ENCODE measurements around the gene BPIFB3. TPM values are rescaled to one million over a fixed set of nuclear protein-coding genes. Genes with fewer than 3 reads are reported as not detected.
"Not testable (repeated sequence)": the region's sequence is repeated elsewhere in the genome, so short reads cannot be mapped to it uniquely, and the experiment has no call there.

BPIFB3 gene
- total RNA-seq, 2 donors from 2014 or later: not detected

DNA sequence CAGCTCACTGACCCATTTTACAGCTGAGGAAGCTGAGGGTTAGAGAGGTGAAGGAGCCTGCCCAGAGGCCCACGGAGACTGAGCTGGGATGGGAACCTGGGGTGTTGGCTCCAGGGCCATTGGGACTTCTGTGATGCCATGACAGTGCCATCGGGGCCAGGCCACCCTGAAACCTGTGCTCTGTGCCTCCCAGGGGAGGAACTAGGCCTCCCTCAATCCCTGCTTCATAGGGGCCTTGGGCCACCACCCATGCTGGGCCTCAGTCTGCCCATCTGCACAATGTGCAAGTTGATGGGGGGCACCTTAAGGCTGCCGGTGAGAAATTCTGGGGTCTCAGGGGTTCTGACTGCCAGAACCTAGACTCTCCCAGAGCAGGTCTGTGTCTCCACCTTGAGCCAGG lies 50.6 kb downstream of the BPIFB3 start:
- no peaks in the 10 kb centered on the region for H3K36me3 ChIP-seq
- H3K4me1 ChIP-seq: no peaks in the 10 kb centered on the region
- no peak for DNase-seq (ENCODE audit: low spot score)
- H3K27ac ChIP-seq: no peak overlapping the region
- no peak overlapping the region for H3K4me3 ChIP-seq
- no peaks in the 10 kb centered on the region for H3K27me3 ChIP-seq
- TF ChIP-seq CTCF (IDR thresholded peaks at IDR 0.05): no peak
- H3K9me3 ChIP-seq: no peaks in the 10 kb centered on the region

DNA sequence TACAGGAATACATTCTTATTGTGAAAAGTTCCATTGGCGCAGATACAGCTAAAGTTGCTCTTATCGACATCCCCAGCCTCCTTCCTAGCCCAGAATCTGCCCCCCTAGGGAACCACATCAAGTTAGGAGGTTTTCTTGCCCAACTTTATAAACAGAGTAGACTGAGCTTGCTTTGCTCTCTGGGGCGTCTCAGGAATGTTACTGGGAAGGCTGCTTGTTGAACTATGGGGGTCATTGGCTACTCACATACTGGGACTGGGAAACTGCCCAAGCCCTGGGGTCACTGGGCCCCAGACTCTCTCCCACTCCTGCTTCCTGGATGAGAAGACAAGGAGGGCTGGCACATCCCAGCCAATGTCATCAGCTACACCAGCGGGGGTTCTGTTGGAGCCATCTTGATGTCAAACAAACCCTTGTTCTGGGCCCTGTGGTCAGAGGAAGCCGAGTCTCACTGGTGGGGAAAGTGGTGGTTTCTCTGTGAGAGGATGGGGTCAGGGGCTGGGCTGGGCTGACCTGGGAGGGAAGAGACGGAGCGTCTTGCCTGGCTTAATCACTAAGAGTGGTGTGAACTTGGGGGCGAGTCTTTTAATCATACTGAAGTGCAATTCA lies 51.7 kb downstream of the BPIFB3 start:
- Histone ChIP-seq H3K4me1 (no peaks in the 10 kb centered on the region), H3K27me3 (no peaks in the 10 kb centered on the region), H3K4me3 (no peak overlapping the region), H3K27ac (no peak overlapping the region), H3K9me3 (no peaks in the 10 kb centered on the region), H3K36me3 (no peaks in the 10 kb centered on the region)
- peak; percentile 66 for DNase-seq (ENCODE audit: low spot score)
- no peak for TF ChIP-seq CTCF (IDR thresholded peaks at IDR 0.05)

DNA sequence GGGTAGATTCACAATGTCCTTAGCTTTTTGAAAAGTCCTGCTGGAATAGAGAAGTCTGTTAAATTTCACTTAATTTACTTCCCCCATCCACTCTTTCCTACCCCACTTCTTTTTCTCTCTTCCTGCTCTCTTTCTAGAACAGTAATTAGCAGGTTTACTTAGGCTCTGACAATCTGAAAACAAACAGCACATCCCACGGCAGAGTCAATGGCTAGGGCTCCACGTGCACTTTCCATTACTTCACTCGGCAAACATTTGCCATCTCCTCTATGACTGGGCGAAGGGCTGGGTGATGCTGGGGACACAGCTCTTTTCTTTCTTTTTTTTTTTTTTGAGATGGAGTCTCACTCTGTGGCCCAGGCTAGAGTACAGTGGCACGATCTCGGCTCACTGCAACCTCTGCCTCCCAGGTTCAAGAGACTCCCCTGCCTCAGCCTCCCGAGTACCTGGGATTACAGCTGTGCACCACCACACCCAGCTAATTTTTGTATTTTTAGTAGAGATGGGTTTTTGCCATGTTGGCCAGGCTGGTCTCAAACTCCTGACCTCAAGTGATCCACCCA lies 52.4 kb downstream of the BPIFB3 start:
- H3K9me3 ChIP-seq; H3K27me3 ChIP-seq; H3K27ac ChIP-seq; H3K36me3 ChIP-seq; H3K4me3 ChIP-seq; H3K4me1 ChIP-seq; DNase-seq (ENCODE audit: low spot score): not testable (repeated sequence)

DNA sequence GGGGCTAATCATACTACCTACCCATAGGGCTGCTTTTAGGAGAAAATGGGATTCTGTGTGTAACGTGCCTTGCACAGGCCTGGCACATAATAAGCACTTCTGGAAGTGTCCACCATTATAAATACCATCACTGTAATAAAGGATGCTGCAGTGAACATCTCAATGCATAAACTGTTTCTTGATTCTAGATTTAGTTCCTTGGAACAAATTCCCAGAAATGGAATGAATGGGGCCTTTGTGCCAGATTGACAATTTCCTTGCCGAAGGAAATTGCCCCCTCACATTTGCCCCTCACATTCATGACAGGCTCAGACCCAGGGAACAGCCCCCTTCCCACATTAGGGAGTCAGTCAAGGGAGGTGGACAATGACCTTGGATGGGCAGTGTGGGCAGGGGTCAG lies 55.0 kb downstream of the BPIFB3 start:
- no peak overlapping the region for H3K27ac ChIP-seq
- H3K36me3 ChIP-seq: no peaks in the 10 kb centered on the region
- TF ChIP-seq CTCF (IDR thresholded peaks at IDR 0.05): no peak
- no peaks in the 10 kb centered on the region for H3K27me3 ChIP-seq
- no peak for DNase-seq (ENCODE audit: low spot score)
- H3K9me3 ChIP-seq: no peaks in the 10 kb centered on the region
- no peaks in the 10 kb centered on the region for H3K4me1 ChIP-seq
- no peak overlapping the region for H3K4me3 ChIP-seq

GRCh38 chr20:33110147-33110825 lies 56.6 kb downstream of the BPIFB3 start:
- no peak for TF ChIP-seq CTCF (IDR thresholded peaks at IDR 0.05)
- no peak for DNase-seq (ENCODE audit: low spot score)
- Histone ChIP-seq H3K4me1 (no peaks in the 10 kb centered on the region), H3K27me3 (no peaks in the 10 kb centered on the region), H3K4me3 (no peak overlapping the region), H3K9me3 (no peaks in the 10 kb centered on the region), H3K27ac (no peak overlapping the region), H3K36me3 (no peaks in the 10 kb centered on the region)

GRCh38 chr20:33111306-33111705 lies 57.6 kb downstream of the BPIFB3 start:
- DNase-seq (ENCODE audit: low spot score): no peak
- Histone ChIP-seq H3K4me1 (no peaks in the 10 kb centered on the region), H3K9me3 (no peaks in the 10 kb centered on the region), H3K27ac (no peak overlapping the region), H3K4me3 (no peak overlapping the region), H3K27me3 (no peaks in the 10 kb centered on the region), H3K36me3 (no peaks in the 10 kb centered on the region)
- no peak for TF ChIP-seq CTCF (IDR thresholded peaks at IDR 0.05)
